HG03060 (cell line): Measurements from ENCODE around the gene AP1M1.

ENCODE experiments used
- ATAC-seq: cut with Tn5 transposase; IDR thresholded peaks from one replicate; pipeline ENCODE4 v1.9.1; 2021; ENCODE audit warnings: low read depth, moderate number of reproducible peaks; ENCODE audit not compliant: unreplicated experiment

The AP1M1 gene

DNA sequence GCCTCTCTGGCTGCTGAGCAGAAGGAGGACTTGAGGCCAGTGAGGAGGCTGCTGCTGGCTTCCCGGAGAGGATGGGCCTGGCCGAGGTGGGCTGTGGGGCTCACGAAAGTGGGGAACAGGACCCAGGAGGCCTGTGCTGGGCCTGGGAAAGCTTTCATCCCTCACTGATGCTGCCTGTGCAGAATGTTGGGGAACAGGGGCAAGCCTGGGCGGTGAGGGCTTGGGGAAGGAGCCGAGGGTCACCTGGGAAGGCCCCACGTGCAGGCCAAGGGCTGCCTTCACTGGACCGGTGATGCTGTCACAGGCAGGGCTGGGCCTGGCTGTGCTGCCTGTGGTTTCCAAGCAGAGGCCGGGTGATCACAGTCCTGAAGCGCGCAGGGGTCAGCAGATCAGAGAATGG, 9.4 kb downstream of the AP1M1 start:
- no peak for ATAC-seq

DNA sequence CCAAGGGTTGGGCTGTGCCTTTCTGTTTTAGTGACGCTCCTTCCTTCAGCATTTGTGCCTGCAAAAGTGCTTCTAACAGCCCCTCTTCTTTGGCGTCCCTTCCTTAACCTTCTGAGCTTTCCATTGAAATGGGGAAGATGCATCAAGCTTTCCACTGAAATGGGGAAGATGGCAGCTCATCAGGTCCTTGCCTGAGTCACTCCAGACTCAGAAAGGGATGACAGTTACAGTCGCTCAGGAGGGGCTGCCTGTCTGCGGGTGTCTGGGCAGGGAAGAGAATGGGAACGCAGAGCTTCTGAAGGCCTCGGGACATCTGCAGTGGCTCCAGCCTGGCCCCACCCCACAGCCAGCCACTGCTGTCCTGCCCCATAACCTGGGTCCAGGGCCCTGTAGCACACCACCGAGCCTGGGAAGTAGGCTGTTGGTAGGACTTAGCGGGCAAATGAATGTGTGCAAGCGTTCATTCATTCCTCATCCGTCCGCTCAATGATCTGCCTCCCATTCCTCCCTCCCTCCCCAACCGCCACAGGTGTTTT, 9.8 kb downstream of the AP1M1 start:
- ATAC-seq, result no peak

DNA sequence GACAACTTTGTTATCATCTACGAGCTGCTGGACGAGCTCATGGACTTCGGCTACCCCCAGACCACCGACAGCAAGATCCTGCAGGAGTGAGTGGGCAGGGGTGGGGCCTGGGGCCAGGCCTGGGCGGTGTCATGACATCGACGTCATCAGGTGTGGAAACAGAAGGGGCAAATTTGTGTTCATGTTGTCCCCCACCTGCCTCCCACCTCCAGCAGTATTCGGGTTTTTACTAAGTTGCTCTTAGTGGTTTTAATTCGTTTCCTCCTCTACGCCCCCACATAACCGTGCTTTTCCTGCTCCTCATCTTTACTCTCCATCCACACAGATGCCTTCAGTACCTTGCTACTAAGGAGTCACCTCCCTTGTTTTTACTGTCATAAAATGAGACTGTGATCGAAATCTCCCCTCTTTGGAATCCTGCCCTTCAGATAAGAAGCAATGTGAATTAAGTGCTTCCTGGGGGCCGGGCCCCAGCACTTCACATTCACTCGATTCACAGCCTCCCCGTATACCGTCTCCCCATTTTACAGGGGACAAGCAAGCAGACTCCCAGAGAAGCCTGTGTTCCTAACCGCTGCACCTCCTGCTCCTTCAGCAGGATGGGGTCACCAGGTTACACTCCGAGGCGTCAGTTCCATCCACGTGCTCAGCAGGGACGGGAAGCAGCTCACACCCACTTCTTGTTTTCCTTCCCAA, 10.5 kb downstream of the AP1M1 start:
- ATAC-seq, result no peak

DNA sequence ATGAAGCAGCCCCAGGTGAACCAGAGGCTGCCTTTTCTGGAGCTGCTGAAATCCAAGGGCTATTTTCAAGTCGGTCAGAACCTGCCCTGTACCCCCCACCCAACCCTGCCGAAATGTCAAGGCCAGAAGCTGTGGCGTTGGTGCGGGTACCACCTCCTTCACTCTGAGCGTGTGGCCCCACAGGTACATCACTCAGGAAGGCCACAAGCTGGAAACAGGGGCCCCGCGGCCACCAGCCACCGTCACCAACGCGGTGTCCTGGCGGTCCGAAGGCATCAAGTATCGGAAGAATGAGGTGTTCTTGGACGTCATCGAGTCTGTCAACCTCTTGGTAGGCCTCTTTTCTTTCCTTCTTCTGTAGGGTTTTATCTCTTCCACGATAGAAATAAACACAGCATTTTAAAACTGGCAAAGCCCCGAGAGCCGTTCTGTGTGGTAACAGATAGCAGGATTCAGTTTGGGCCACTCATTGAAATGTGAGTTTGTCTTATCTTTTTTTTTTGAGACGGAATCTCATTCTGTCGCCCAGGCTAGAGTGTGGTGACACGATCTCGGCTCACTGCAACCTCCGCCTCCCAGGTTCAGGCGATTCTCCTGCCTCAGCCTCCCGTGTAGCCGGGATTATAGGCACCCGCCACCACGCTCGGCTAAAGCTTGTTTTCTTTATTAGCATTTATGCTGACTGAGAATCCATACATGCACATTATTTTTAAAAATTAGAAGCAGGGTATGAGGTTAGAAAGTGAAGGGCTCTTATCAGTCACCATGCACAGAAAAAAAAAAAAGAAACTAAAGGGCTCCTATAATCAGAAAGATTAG, 11.3 kb downstream of the AP1M1 start:
- no peak for ATAC-seq

DNA sequence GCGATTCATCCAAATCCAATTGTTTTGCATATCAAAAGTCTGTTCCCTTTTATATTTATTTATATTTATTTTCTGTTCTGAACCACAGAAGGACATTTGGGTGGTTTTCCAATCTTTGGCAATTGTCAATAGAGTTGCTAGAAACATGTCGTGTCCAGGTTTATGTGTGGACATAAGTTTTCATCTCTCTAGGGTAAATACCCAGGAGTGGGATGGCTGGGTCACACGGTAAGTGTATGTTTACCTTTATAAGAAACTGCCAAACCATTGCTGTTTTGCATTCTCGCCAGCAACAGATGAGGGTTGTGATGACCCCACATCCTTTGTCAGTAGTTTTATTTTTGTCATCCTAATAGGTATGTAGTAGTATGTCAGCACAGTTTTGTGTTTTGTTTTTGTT, 12.5 kb downstream of the AP1M1 start:
- ATAC-seq, result no peak

DNA sequence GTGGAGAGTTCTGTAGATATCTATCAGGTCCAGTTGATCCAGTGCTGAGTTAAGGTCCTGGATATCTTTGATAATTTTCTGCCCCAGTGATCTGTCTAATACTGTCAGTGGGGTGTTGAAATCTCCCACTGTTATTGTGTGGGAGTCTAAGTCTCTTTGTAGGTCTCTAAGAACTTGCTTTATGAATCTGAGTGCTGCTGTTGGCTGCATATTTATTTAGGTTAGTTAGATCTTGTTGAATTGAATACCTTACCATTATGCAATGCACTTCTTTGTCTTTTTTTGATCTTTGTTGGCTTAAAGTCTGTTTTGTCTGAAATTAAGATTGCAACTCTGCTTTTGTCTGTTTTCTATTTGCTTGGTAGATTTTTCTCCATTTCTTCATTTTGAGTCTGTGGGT, 15.4 kb downstream of the AP1M1 start:
- ATAC-seq, result no peak

DNA sequence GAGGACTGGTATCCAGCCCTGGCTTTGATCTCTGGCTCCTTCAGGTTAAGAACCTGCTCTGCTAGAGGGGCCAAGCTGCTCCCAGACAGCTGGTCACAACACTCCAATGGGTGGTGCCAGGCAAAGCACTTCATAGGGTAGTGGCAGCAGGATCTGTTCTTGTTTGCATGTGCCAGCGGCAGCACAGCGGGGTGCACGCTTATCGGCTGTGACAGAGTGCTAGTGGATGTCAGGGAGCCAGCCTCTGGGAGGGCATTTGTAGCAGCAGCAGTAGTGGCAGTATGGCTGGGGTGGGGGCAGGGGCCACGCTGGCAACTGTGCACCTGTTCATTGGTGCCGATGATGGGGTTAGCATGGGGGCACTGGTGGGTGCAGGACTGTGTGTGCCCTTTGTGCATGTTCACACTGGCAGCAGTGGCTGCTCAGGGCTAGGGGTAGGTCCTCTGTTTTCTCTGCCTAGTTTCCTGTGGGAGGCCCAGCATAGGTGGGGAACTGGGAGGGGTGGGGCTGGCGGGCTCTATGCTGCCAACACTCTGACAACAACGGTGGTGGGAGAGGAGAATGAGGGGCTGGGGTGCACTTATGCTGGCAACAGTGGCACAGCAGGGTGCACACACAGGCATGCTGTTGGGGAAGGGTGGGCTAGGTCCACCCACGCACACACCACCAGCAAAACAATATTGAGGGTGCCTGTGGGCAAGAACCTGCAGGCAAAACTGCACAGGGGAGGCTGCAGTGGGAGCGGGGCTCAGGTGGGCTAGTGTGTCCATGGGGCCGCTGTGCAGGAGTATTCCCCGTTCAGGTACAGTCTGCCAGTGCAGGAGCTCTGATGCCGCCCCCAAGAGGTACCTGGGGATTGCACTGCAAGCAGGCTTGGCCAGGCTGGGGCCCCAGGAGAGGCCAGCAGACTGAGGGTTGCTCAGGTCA, 19.3 kb downstream of the AP1M1 start:
- no peak for ATAC-seq

DNA sequence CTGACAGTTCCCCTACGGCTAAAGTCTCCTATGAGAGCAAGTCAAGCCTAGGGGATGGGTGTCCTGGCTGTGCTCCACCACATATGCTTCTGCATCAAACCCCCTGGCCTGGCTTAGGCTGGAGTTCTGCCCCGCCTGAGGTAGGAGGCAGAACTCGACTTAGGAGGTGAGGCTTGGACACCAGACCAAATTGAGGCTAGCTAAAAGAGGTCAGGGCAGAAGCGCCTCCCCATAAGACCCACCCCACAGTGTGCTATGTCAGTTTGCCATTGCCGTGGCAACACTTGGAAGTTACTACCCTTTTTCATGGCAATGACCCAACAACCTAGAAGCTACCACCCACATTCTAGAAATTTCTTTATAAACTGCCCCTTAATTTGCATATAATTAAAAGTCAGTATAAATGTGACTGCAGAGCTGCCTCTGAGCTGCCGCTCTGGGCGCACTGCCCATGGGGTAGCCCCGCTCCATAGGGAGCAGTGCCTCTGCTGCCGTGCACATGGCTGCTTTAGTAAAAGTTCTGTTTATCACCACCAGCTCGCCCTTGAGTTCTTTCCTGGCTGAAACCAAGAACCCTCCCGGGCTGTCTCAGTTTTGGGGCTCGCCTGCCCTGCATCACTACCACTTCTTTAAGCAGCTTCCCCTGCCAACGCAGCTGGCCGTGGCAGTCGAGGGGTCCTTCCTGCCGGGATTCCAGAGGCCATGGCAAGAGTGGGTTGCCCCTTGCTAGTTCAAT, 20.2 kb downstream of the AP1M1 start:
- ATAC-seq, result no peak

DNA sequence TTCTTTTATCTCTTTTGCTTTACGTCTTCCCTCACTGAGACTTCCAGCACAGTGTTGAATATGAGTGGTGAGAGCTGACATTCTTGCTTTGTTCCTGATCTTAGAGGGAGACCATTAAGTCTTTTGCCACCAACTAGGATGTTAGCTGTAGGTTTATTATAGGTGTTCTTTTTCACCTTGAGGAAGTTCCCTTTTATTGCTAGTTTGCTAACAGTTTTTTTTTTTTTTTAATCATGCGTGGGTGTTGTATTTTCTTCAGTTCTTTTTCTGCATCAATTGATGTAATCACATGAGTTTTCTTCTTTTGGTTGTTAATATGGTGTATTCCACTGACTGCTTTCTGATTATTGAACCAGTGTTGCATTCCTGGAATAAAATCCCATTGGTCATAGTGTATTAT, 21.1 kb downstream of the AP1M1 start:
- ATAC-seq, result no peak

DNA sequence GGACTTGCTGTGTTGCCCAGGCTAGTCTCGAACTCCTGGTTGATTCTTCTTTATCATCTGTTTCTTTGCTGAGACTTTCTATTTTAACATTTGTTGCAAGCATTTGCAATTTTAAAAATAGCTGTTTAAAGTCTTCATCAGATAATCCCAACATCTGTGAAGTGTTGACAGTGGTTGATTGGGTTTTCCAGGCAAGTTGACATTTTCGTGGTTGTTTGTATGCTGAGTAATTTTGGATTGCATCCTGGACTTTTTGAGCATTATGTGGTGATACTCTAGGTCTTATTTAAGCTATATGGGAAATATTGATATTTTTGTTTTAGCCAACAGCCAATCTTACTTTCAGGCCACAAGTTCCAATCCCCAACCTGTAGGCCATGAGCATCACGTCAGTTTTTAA, 25.1 kb downstream of the AP1M1 start:
- ATAC-seq, result no peak

DNA sequence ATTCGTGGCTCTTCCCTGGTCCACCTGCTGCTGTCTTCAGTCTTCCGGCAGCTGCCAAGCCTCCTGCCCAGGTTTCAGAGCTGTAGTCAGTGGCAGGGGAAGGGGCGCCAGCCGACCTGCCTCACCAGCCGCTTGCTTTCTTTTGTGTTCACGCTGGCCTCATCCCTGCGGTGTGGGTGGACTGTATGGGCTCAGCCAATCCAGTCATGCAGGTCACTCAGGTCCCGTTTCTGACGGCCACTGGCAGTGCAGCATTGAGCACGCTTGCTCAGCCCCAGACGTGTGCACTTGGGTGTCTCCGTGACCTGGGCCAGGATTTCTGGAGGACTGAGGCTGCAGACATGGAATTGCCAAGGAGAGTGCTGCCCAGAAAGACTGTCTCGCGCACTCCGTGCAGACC, 26.0 kb downstream of the AP1M1 start:
- no peak for ATAC-seq

DNA sequence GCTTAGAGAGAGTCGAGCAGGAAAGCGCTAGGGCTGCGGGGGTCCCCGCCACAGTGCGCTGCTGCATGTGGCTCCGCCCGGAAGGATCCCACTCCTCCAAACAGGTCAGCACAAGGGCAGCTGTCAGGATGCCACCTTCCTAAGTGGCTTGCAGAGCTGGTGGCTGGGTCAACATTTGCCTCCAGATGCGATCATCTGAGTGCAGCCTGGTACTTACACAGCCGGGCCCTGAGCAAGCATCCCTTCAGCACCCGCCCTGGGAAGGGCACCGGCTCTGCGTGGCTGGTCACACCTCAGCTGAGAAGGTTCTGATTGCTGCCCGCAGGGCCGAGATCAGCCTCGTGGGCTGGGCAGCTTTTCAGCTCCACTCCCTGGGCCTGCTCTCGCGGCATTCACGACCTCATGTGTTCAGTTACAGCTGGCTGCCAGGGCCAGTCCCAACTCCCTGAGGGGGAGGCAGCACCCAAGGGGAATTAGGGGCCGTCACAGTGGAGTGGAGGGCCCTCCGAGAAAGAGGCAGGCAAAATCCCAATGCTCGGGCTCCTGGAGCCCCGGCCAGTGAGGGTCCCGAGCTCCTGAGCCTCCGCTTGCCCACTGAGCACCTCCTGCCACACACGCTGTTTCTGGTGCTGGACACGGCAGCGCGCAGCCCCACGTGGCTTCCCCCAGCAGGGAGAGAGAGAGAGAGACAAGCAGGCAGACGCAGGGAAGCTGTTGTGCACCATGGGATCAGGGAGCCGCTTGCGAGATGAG, 26.8 kb downstream of the AP1M1 start:
- ATAC-seq, result no peak

DNA sequence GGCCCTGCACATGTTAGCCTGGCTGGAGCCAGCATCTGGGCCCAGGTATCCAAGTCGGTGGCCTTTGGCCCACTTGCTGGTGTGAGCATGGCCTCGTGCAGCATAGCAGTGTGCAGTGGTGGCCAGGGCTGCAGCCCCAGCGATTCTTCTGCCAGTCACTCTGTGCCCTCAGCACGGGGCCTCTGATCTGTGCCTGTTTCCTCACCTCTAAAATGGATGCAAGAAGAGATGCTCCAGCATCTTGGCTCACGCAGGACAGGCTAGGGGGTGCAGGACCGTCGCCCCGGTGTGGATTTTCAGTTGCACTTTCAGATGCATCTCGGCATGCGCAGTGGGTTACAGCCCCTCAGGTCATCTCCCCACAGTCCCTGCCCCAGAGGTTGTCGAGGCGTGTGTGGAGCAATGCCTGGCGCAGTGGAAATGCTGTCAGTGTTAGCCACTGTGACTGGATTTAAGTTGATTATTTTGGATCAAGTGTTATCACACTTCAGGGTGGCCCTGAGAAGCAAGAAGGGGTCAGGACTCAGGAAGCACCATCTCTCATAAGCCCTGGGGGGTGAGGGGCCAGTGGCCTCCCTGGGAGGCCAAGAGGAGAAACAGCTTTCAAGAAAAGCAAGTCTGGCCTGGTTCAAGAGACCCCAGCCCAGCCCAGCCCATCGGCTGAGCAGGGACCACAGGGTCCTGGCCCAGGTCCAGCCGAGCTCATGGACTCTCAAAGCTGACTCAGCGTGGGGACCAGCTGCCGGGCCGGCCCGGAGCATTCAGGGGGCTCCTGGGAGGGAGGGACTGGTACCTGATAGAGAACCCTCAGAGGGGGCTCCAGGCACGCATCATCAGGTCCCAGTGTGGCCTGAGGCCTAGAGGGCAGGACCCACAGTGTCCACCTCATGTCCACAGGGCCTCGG, 27.8 kb downstream of the AP1M1 start:
- ATAC-seq, result no peak

DNA sequence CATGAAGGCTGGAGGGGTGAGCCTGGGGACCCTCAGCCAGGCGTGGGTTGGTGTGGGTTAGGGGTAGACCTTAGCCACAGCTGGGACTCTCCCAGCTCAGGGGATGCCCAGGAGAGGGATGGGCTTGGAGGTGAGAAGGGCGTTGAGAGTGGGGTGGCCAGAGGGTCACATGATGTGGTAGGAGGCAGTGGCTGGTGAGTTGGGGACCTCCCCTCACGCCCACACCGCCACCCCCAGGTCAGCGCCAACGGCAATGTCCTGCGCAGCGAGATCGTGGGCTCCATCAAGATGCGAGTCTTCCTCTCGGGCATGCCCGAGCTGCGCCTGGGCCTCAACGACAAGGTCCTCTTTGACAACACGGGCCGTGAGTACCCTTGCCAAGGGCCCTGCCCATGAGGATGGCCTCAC, 28.5 kb downstream of the AP1M1 start:
- ATAC-seq, result no peak

DNA sequence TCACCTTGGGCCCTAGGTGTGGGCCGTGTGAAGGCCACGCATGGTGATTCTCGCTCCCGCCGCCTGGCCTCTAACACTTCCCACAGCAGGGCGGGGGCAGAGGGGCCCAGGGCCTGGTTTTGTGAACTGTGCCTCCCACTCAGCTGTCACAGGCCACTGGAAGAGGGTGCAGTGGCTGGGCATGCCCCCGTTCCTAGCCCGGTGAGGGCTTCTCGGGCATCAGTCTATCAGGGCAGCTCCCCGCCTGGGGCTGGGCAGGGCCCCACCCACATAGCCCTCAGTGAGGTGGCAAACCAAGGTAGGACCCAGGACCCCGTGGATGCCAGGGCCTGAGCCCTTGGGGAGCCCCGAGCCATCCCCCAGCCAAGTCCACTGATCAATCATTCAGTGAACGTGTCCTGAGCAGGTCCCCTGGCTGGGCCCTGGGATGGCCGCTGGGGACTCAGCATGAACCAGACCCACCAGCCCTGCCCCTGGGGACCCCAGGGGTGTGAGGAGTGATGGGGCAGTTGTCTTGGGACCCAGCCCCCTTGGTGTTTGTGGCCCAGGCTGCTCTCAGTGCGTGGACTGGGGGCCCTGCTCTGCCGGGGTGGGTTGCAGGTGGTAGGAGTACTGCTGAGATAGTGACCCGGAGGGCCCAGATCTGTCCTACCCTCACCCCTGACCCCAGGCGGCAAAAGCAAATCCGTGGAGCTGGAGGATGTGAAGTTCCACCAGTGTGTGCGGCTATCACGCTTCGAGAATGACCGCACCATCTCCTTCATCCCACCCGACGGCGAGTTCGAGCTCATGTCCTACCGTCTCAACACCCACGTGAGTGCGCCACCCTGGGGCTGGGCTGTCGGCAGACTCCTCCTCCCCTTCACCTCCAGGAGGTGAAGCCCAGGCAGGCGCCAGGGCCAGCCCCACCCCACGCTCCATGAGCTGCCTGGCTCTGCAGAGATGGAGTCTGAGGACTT, 29.4 kb downstream of the AP1M1 start:
- no peak for ATAC-seq

DNA sequence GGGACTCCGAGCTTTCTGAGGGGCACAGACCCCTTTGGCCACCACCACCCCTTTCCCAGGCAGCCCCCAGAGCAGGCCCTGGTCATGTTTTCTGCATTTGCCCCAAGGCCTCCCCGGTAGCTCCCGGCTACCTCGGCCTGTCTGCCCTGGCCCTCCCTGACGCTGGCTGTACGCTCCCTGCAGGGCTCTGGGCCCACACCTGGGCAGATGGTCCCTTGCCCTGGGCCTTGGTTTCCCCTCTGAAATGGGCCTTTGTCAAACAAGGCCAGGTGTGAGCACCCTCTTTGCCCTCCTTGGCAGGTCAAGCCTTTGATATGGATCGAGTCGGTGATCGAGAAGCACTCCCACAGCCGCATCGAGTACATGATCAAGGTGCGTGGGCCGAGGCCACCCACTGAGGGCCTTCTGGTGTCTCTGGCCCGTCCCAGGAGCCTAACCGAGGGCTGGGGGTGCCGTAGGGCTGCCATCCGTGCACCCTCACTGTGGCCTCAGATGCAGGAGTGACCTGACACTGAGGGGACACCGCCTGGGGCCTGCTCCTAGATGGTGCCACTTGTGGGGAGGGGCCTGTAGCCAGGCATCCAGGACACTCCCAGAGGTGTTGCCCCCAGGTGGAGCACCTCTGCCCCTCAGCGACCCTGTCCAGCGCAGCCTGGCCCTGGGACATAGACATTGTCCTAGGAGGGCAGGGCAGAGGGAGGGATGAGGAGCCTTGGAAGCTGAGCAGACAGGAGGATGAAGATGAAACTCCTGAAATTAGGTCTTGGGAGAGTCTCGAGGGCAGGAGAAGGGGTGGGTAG, 30.3 kb downstream of the AP1M1 start:
- ATAC-seq, result no peak
